SK-N-SH (cell line): Measurements from ENCODE around the gene B3GALT4. TPM values are rescaled to one million over a fixed set of nuclear protein-coding genes. Genes with fewer than 3 reads are reported as not detected.
A peak's percentile ranks its signal among the peaks of the same experiment; 100 is the strongest.

Experiments
- CTCF ChIA-PET: fragments of 300-600, 350-600 bp; formaldehyde crosslinking; extraction: SDS; loops from one replicate; lab custom pipeline; 2021; lab: Yijun Ruan, JAX
- POLR2A ChIA-PET: fragments of 350-600 bp; sonication (Branson Sonifier 250); formaldehyde crosslinking; extraction: SDS; loops from one replicate; lab custom pipeline; 2020; ENCODE audit warnings: antibody characterized with exemption, inconsistent platforms; lab: Yijun Ruan, JAX
- DNase-seq: peaks from one replicate; pipeline ENCODE4 v3.0.0; 2012
- H2AFZ ChIP-seq: fragments of 200-600 bp; sonication (generic); 2 replicates; pipeline ENCODE4 v1.8.1; 2016; ENCODE audit warnings: antibody characterized with exemption, mild to moderate bottlenecking, low read depth
- H3F3A ChIP-seq: fragments of 200-600 bp; sonication (generic); replicated peaks from 2 replicates; pipeline ENCODE3; 2016; ENCODE audit warnings: antibody characterized with exemption, mild to moderate bottlenecking; ENCODE audit not compliant: insufficient read depth
- H3K27ac ChIP-seq, 2 experiments: fragments of 200-500 bp in 1 of 2; fragments of 200-600 bp in 1 of 2; sonication (Bioruptor generic) in 1 of 2; sonication (generic), shearing (Covaris generic) in 1 of 2; 2 replicates each; pipeline versions ENCODE4 v1.5.1 to v1.6.1; 2014 to 2016; ENCODE audit warnings: low read depth in 2 of 2, inconsistent platforms in 1 of 2, low read length in 1 of 2, mild to moderate bottlenecking in 1 of 2, mixed read lengths in 1 of 2
- H3K27me3 ChIP-seq: fragments of 200-600 bp; sonication (generic), shearing (Covaris generic); 2 replicates; pipeline ENCODE4 v1.6.1; 2016; ENCODE audit warnings: mixed run types; ENCODE audit not compliant: insufficient read depth
- H3K36me3 ChIP-seq, 2 experiments: fragments of 200-500 bp in 1 of 2; fragments of 200-600 bp in 1 of 2; sonication (Bioruptor generic) in 1 of 2; sonication (generic) in 1 of 2; replicated peaks in 1 of 2; 2 replicates each; pipeline versions ENCODE3 to v1.5.1; 2014 to 2016; ENCODE audit warnings: low read length in 1 of 2, mild to moderate bottlenecking in 1 of 2; ENCODE audit not compliant: insufficient read depth in 2 of 2, control insufficient read depth in 1 of 2
- H3K4me1 ChIP-seq, 2 experiments: fragments of 200-500 bp in 1 of 2; fragments of 200-600 bp in 1 of 2; sonication (Bioruptor generic) in 1 of 2; sonication (generic), shearing (Covaris generic) in 1 of 2; 2 replicates each; pipeline versions ENCODE4 v1.5.1 to v1.6.1; 2014 to 2016; ENCODE audit warnings: low read depth in 1 of 2, low read length in 1 of 2, mixed run types in 1 of 2; ENCODE audit not compliant: insufficient read depth in 2 of 2, control insufficient read depth in 1 of 2
- H3K4me2 ChIP-seq: fragments of 200-600 bp; sonication (generic), shearing (Covaris generic); 2 replicates; pipeline ENCODE4 v1.6.1; 2017; ENCODE audit warnings: mixed run types
- H3K4me3 ChIP-seq, 2 experiments: fragments of 200-500 bp in 1 of 2; fragments of 200-600 bp in 1 of 2; sonication (Bioruptor generic) in 1 of 2; sonication (generic), shearing (Covaris generic) in 1 of 2; 2 replicates each; pipeline versions ENCODE4 v1.5.1 to v1.8.1; 2014 to 2016; ENCODE audit warnings: low read depth in 2 of 2, inconsistent platforms in 1 of 2, low read length in 1 of 2, mild to moderate bottlenecking in 1 of 2, mixed read lengths in 1 of 2, moderate library complexity in 1 of 2
- H3K79me2 ChIP-seq: fragments of 200-600 bp; sonication (generic); 2 replicates; pipeline ENCODE4 v1.8.1; 2017; ENCODE audit warnings: mild to moderate bottlenecking; ENCODE audit not compliant: insufficient read depth
- H3K9ac ChIP-seq: fragments of 200-600 bp; sonication (generic); 2 replicates; pipeline ENCODE4 v1.6.1; 2017; ENCODE audit warnings: mixed run types
- H3K9me2 ChIP-seq: fragments of 200-600 bp; sonication (generic); 2 replicates; pipeline ENCODE4 v1.6.1; 2017; ENCODE audit warnings: mixed run types
- H3K9me3 ChIP-seq: fragments of 200-600 bp; sonication (generic); 2 replicates; pipeline ENCODE4 v1.6.1; 2017; ENCODE audit warnings: mixed run types, mild to moderate bottlenecking, moderate library complexity
- H4K20me1 ChIP-seq: fragments of 200-600 bp; sonication (generic); 2 replicates; pipeline ENCODE4 v1.6.1; 2017; ENCODE audit warnings: mild to moderate bottlenecking, mixed run types; ENCODE audit not compliant: insufficient read depth
- CHD2 ChIP-seq: fragments of 150-350 bp; IDR thresholded peaks from 2 replicates; pipeline ENCODE4 v1.6.1; 2018; ENCODE audit warnings: low read length; ENCODE audit not compliant: partially characterized antibody
- CTCF ChIP-seq: fragments of 200-600 bp; sonication (generic); IDR thresholded peaks from 2 replicates; pipeline ENCODE4 v1.6.1; 2017; ENCODE audit warnings: antibody characterized with exemption, mild to moderate bottlenecking, moderate library complexity
- ELF1 ChIP-seq: IDR thresholded peaks from 2 replicates; pipeline ENCODE4 v1.4.0; 2012
- EP300 ChIP-seq, 2 experiments: IDR thresholded peaks; 2 replicates each; pipeline versions ENCODE4 v1.4.0 to v1.6.1; 2012; ENCODE audit warnings: borderline replicate concordance in 1 of 2, low read depth in 1 of 2, low read length in 1 of 2
- EZH2phosphoT487 ChIP-seq: fragments of 200-600 bp; sonication (generic); IDR thresholded peaks from 2 replicates; pipeline ENCODE4 v1.6.1; 2017; ENCODE audit warnings: low read depth, mixed run types, mild to moderate bottlenecking, antibody characterized with exemption, moderate library complexity, borderline replicate concordance
- FOSL2 ChIP-seq: IDR thresholded peaks from 2 replicates; pipeline ENCODE4 v1.4.0; 2012; ENCODE audit warnings: low read depth, mild to moderate bottlenecking, moderate library complexity, borderline replicate concordance
- FOXJ3 ChIP-seq: sonication (generic); formaldehyde crosslinking; IDR thresholded peaks from 2 replicates; pipeline ENCODE4 v1.5.1; 2020; ENCODE audit warnings: mild to moderate bottlenecking, missing genetic modification reagents
- FOXM1 ChIP-seq: IDR thresholded peaks from 2 replicates; pipeline ENCODE4 v1.4.0; 2012; ENCODE audit warnings: low read depth, mild to moderate bottlenecking
- GATA2 ChIP-seq: sonication (generic); formaldehyde crosslinking; IDR thresholded peaks from 2 replicates; pipeline ENCODE4 v1.5.0; 2020; ENCODE audit warnings: mild to moderate bottlenecking, missing genetic modification reagents
- IRF3 ChIP-seq: fragments of 150-350 bp; IDR thresholded peaks from 2 replicates; pipeline ENCODE4 v1.6.1; 2016; ENCODE audit warnings: mild to moderate bottlenecking, low read depth, low read length
- MAX ChIP-seq: IDR thresholded peaks from 2 replicates; pipeline ENCODE4 v1.4.0; 2012; ENCODE audit warnings: low read depth
- MEF2A ChIP-seq: IDR thresholded peaks from 2 replicates; pipeline ENCODE4 v1.4.0; 2012; ENCODE audit warnings: low read depth, borderline replicate concordance
- MXI1 ChIP-seq: IDR thresholded peaks from 2 replicates; pipeline ENCODE4 v1.6.1; 2012; ENCODE audit warnings: mild to moderate bottlenecking, low read depth, low read length, improper control_type of control experiment
- PBX3 ChIP-seq: IDR thresholded peaks from 2 replicates; pipeline ENCODE4; 2012
- POLR2AphosphoS5 ChIP-seq: IDR thresholded peaks from 2 replicates; pipeline ENCODE4 v1.6.1; 2012; ENCODE audit warnings: low read depth, low read length
- RAD21 ChIP-seq: IDR thresholded peaks from 2 replicates; pipeline ENCODE4 v1.6.1; 2012; ENCODE audit warnings: mild to moderate bottlenecking, low read length
- RCOR1 ChIP-seq: fragments of 150-350 bp; IDR thresholded peaks from 2 replicates; pipeline ENCODE4 v1.6.1; 2017; ENCODE audit warnings: antibody characterized with exemption, low read length
- RFX5 ChIP-seq: IDR thresholded peaks from 2 replicates; pipeline ENCODE4 v1.6.1; 2012; ENCODE audit warnings: mild to moderate bottlenecking, improper control_type of control experiment, low read length
- RXRA ChIP-seq: IDR thresholded peaks from 2 replicates; pipeline ENCODE4 v1.4.0; 2012; ENCODE audit warnings: low read depth, mild to moderate bottlenecking, borderline replicate concordance
- SMC3 ChIP-seq: IDR thresholded peaks from 2 replicates; pipeline ENCODE4 v1.6.1; 2012; ENCODE audit warnings: low read depth, low read length, improper control_type of control experiment
- TCF12 ChIP-seq: IDR thresholded peaks from 2 replicates; pipeline ENCODE4 v1.4.0; 2012
- USF1 ChIP-seq: IDR thresholded peaks from 2 replicates; pipeline ENCODE4 v1.4.0; 2012; ENCODE audit warnings: low read depth, borderline replicate concordance
- USF2 ChIP-seq: fragments of 150-350 bp; IDR thresholded peaks from 2 replicates; pipeline ENCODE4 v1.6.1; 2017; ENCODE audit warnings: antibody characterized with exemption, low read length, low read depth, borderline replicate concordance
- YY1 ChIP-seq: IDR thresholded peaks from 2 replicates; pipeline ENCODE4 v1.4.0; 2012; ENCODE audit warnings: low read depth, mild to moderate bottlenecking
- ZBTB33 ChIP-seq: IDR thresholded peaks from 2 replicates; pipeline ENCODE4 v1.4.0; 2012; ENCODE audit warnings: low read depth, borderline replicate concordance
- WGBS: methylation state at CpG from one replicate; pipeline ENCODE4 v1.1.6; 2017; ENCODE audit warnings: low lambda C conversion rate; 5-methylcytosine and 5-hydroxymethylcytosine counted together
- polyA plus RNA-seq, 3 experiments: library from polyadenylated mRNA; depleted of rRNA; stranded (reverse); fragments of >200 nt; gene quantifications; 2 replicates each; pipeline ENCODE4 v1.2.3, GENCODE V29; 2012

Gene B3GALT4
- polyA plus RNA-seq, 1 of the 3 experiments (the other 2 are of a cell fraction): 0.56 TPM

GRCh38 chr6:33317669-33318425 is 40.9 kb downstream of the B3GALT4 start, which contains the start of gene ZBTB22:
Gene ZBTB22, minus strand, starts transcription at chr6:33317744. Its CDS starts 828 bp downstream, at chr6:33316916.
- H3K27me3 ChIP-seq: no peaks in the 10 kb centered on the region
- peaks cover 19 to 27% of the 10 kb centered on the region in 2 experiments for H3K36me3 ChIP-seq
- H2AFZ ChIP-seq: peak within 1 kb of the TSS; percentile 28
- peaks cover 43% of the 10 kb centered on the region for H3F3A ChIP-seq
- peak within 1 kb of the TSS; percentile 88 to 95 for H3K27ac ChIP-seq
- 2% methylated on average over 37 of the region's 44 CpGs for WGBS
- ChIA-PET CTCF (interaction anchor here (0.7 to 4.5 kb wide), 9 partner anchors 18 to 408 kb away, joined by 3 to 16 read pairs (median 4); partner anchors contain the start of genes RPS18 and VPS52), POLR2A (interaction anchor here (0.8 to 1.9 kb wide), 7 partner anchors 9 to 346 kb away, joined by 3 to 11 read pairs (median 6); partner anchors contain the start of genes B3GALT4, PFDN6, RPS18 and VPS52)
- no peaks in the 10 kb centered on the region for H4K20me1 ChIP-seq
- peaks cover 29 to 53% of the 10 kb centered on the region in 2 experiments; a peak in 3 of 4 replicates for H3K4me1 ChIP-seq
- H3K9ac ChIP-seq: peak within 1 kb of the TSS; percentile 60; the same call in 1 of the 2 replicates
- peak within 1 kb of the TSS; percentile 99 for H3K4me2 ChIP-seq
- no peaks in the 10 kb centered on the region for H3K9me3 ChIP-seq
- peak within 1 kb of the TSS; percentile 56 for H3K4me3 ChIP-seq
- peaks cover 64% of the 10 kb centered on the region for H3K79me2 ChIP-seq
- H3K9me2 ChIP-seq: no peaks in the 10 kb centered on the region
- peak; percentile 92 for DNase-seq
- TF ChIP-seq RCOR1 (no peak), SMC3 (no peak), RFX5 (peak; percentile 84), IRF3 (peak; percentile 44; the same call in 1 of the 2 replicates), USF1 (no peak), CHD2 (peak; percentile 20), CTCF (no peak), YY1 (peak; percentile 83), EP300 (IDR thresholded peaks at IDR 0.05; ENCODE audit: borderline replicate concordance in 1 of 2, low read depth in 1 of 2, low read length in 1 of 2) (no peak), FOXM1 (no peak), ELF1 (no peak), POLR2AphosphoS5 (peak; percentile 78), TCF12 (no peak), MEF2A (no peak), PBX3 (peak; percentile 37; the same call in 1 of the 2 replicates), USF2 (no peak), MXI1 (peak; percentile 50; the same call in 1 of the 2 replicates), GATA2 (CRISPR knock-in tag) (no peak), MAX (peak; percentile 70), FOXJ3 (CRISPR knock-in tag) (no peak), FOSL2 (no peak), RAD21 (no peak), RXRA (no peak), EZH2phosphoT487 (no peak), ZBTB33 (no peak)
